CD14-positive monocyte (primary cell): ENCODE data around the gene STPG2. TPM values are rescaled to one million over a fixed set of nuclear protein-coding genes. Genes with fewer than 3 reads are reported as not detected.

Source experiments
- DNase-seq, 3 donors: peaks; one replicate each; pipeline ENCODE4 v3.0.0-alpha.2; 2011 to 2022
- H2AFZ ChIP-seq: 2 replicates; pipeline ENCODE4 v1.6.0; 2012; ENCODE audit warnings: mild to moderate bottlenecking, low read depth, low read length, inconsistent platforms; ENCODE audit not compliant: insufficient read depth, poor library complexity, severe bottlenecking
- H3K27ac ChIP-seq, 2 donors: 1 replicate in 1 of 2; 2 replicates in 1 of 2; pipeline ENCODE4 v1.5.1; 2012 to 2013; ENCODE audit warnings: low read length in 2 of 2, control low read depth in 1 of 2, inconsistent platforms in 1 of 2, low read depth in 1 of 2, mild to moderate bottlenecking in 1 of 2
- H3K27me3 ChIP-seq, 2 donors: one replicate each; pipeline versions ENCODE4 v1.6.0 to v1.6.1; 2011 to 2013; ENCODE audit warnings: low read length in 2 of 2; ENCODE audit not compliant: control insufficient read depth in 2 of 2, insufficient read depth in 2 of 2
- H3K36me3 ChIP-seq, 2 donors: replicated peaks in 1 of 2; 1 replicate in 1 of 2; 2 replicates in 1 of 2; pipeline versions ENCODE4 v1.5.1 to v1.6.1; 2012 to 2013; ENCODE audit warnings: low read length in 2 of 2, control low read depth in 1 of 2, inconsistent platforms in 1 of 2, mild to moderate bottlenecking in 1 of 2; ENCODE audit not compliant: insufficient read depth in 2 of 2, control insufficient read depth in 1 of 2
- H3K4me1 ChIP-seq, 2 donors: 1 replicate in 1 of 2; 2 replicates in 1 of 2; pipeline versions ENCODE4 v1.5.1 to v1.6.1; 2012 to 2013; ENCODE audit warnings: low read length in 2 of 2, control low read depth in 1 of 2, inconsistent platforms in 1 of 2, mild to moderate bottlenecking in 1 of 2, moderate library complexity in 1 of 2; ENCODE audit not compliant: insufficient read depth in 2 of 2, control insufficient read depth in 1 of 2
- H3K4me2 ChIP-seq: replicated peaks from 2 replicates; pipeline ENCODE3; 2012; ENCODE audit warnings: low read length, moderate library complexity, mild to moderate bottlenecking; ENCODE audit not compliant: poor library complexity, severe bottlenecking; ENCODE audit errors: extremely low read depth
- H3K4me3 ChIP-seq, 3 experiments: fragments of 200-600 bp in 1 of 3; sonication (generic) in 1 of 3; replicated peaks in 1 of 3; 1 replicate in 2 of 3; 2 replicates in 1 of 3; pipeline ENCODE4 v1.5.1; 2011 to 2013; ENCODE audit warnings: low read length in 3 of 3, mild to moderate bottlenecking in 3 of 3, control low read depth in 2 of 3, low read depth in 2 of 3, inconsistent platforms in 1 of 3, moderate library complexity in 1 of 3
- H3K79me2 ChIP-seq: 2 replicates; pipeline ENCODE4 v1.6.0; 2012; ENCODE audit warnings: mild to moderate bottlenecking, control low read depth, inconsistent platforms, low read length, moderate library complexity; ENCODE audit not compliant: insufficient read depth
- H3K9ac ChIP-seq: 2 replicates; pipeline ENCODE4 v1.6.0; 2017; ENCODE audit warnings: low read length, mild to moderate bottlenecking; ENCODE audit not compliant: insufficient read depth, poor library complexity, severe bottlenecking
- H3K9me3 ChIP-seq, 2 donors: replicated peaks in 1 of 2; 1 replicate in 1 of 2; 2 replicates in 1 of 2; pipeline versions ENCODE4 v1.5.1 to v1.6.1; 2012 to 2013; ENCODE audit warnings: low read length in 2 of 2, control low read depth in 1 of 2; ENCODE audit not compliant: control insufficient read depth in 1 of 2, insufficient read depth in 1 of 2
- H4K20me1 ChIP-seq: 2 replicates; pipeline ENCODE4 v1.6.0; 2012; ENCODE audit warnings: mild to moderate bottlenecking, low read length, control low read depth, moderate library complexity; ENCODE audit not compliant: insufficient read depth
- H3K27ac Mint-ChIP-seq, 7 donors: one replicate each; pipeline ENCODE4 v1.8.0; 2020; ENCODE audit warnings: mild to moderate bottlenecking in 7 of 7, mixed read lengths in 7 of 7, moderate library complexity in 6 of 7, inconsistent platforms in 2 of 7
- H3K27me3 Mint-ChIP-seq, 3 donors: one replicate each; pipeline ENCODE4 v1.8.0; 2021 to 2022; ENCODE audit warnings: low read depth in 3 of 3, mild to moderate bottlenecking in 3 of 3, mixed read lengths in 3 of 3, moderate library complexity in 3 of 3, inconsistent platforms in 1 of 3
- H3K36me3 Mint-ChIP-seq, 2 donors: one replicate each; pipeline ENCODE4 v1.8.0; 2020; ENCODE audit warnings: mixed read lengths in 2 of 2, inconsistent platforms in 1 of 2, mild to moderate bottlenecking in 1 of 2
- H3K4me1 Mint-ChIP-seq: one replicate; pipeline ENCODE4 v1.8.0; 2020; ENCODE audit warnings: mild to moderate bottlenecking, mixed read lengths
- H3K4me3 Mint-ChIP-seq, 2 donors: one replicate each; pipeline ENCODE4 v1.8.0; 2020; ENCODE audit warnings: mild to moderate bottlenecking in 2 of 2, mixed read lengths in 2 of 2, moderate library complexity in 1 of 2
- H3K9me3 Mint-ChIP-seq, 7 donors: one replicate each; pipeline ENCODE4 v1.8.0; 2020 to 2022; ENCODE audit warnings: mixed read lengths in 7 of 7, mild to moderate bottlenecking in 6 of 7, moderate library complexity in 6 of 7, inconsistent platforms in 2 of 7
- WGBS: methylation state at CpG from one replicate; pipeline ENCODE4 v1.1.5; 2013; ENCODE audit warnings: missing lambda C conversion rate; ENCODE audit not compliant: insufficient coverage; 5-methylcytosine and 5-hydroxymethylcytosine counted together
- intact Hi-C, 2 donors: fragments of 100-400 bp; cut with micrococcal nuclease; formaldehyde crosslinking; loops; one replicate each; pipeline versions ENCODE4 v1.15.0 to v1.15.1; 2023
- polyA plus RNA-seq, 3 donors: library from polyadenylated mRNA; depleted of rRNA in 1 of 3; unstranded in 2 of 3; stranded (reverse) in 1 of 3; fragments of 300-500 nt in 2 of 3; fragments of >200 nt in 1 of 3; fragmentation: Illumina TruSeq in 2 of 3; gene quantifications; 1 replicate in 2 of 3; 2 replicates in 1 of 3; pipeline ENCODE4 v1.2.3, GENCODE V29; 2012 to 2021
- TF ChIP-seq, protein P1 (sequence below): fragments of 200-600 bp; IDR thresholded peaks from one replicate; pipeline ENCODE4 v1.8.0; 2022; ENCODE audit warnings: antibody characterized with exemption, mild to moderate bottlenecking

Gene STPG2
- polyA plus RNA-seq, 3 donors = 0.04 TPM; not detected in 2

DNA sequence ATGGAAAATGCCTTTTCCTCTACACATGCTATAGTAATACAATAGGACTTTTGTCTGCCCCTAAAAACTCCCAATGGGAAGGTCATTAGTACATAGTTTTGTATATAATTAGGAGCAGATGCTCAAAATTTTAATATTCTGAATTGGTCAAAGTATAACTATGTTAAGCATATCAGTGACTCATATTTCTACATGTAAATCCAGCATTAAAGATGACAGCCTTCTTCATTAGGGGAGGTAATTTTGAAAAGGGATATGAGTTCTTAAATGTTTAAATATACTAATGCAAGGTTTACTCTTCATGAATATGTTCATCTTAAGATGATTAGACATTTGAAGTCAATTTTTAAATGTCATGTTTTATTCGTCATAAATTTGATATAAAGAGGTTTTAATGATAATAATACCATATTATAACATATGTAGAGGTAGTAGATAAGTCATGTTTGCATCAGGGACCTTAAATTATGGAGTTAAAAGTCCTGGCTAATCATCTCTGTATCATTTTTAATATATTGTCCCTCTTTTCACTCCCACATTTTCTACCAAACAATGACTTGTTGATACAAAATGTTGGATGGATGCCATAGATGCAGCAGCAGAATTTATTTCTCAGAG lies 218.8 kb downstream of the STPG2 start:
- intact Hi-C loops = no loop called here
- Mint-ChIP-seq H3K36me3 (no peaks in the 10 kb centered on the region), H3K27me3 (peaks cover 0 to 2% (median 0%) of the 10 kb centered on the region in 3 donors), H3K27ac (no peak overlapping the region), H3K9me3 (peaks cover 2 to 15% (median 4%) of the 10 kb centered on the region in 7 donors), H3K4me3 (no peak overlapping the region), H3K4me1 (no peaks in the 10 kb centered on the region)
- Histone ChIP-seq H3K36me3 (no peaks in the 10 kb centered on the region), H3K4me1 (no peaks in the 10 kb centered on the region), H4K20me1 (no peaks in the 10 kb centered on the region), H3K4me2 (no peak overlapping the region), H3K4me3 (no peak overlapping the region), H2AFZ (no peak overlapping the region), H3K27ac (no peak overlapping the region), H3K27me3 (no peaks in the 10 kb centered on the region), H3K9ac (no peak overlapping the region), H3K9me3 (peaks cover 0 to 5% of the 10 kb centered on the region in 2 donors), H3K79me2 (no peaks in the 10 kb centered on the region)
- no peak for DNase-seq
- no CpG with 5 or more reads among the region's 1 CpG for WGBS
- TF ChIP-seq, protein P1, sequence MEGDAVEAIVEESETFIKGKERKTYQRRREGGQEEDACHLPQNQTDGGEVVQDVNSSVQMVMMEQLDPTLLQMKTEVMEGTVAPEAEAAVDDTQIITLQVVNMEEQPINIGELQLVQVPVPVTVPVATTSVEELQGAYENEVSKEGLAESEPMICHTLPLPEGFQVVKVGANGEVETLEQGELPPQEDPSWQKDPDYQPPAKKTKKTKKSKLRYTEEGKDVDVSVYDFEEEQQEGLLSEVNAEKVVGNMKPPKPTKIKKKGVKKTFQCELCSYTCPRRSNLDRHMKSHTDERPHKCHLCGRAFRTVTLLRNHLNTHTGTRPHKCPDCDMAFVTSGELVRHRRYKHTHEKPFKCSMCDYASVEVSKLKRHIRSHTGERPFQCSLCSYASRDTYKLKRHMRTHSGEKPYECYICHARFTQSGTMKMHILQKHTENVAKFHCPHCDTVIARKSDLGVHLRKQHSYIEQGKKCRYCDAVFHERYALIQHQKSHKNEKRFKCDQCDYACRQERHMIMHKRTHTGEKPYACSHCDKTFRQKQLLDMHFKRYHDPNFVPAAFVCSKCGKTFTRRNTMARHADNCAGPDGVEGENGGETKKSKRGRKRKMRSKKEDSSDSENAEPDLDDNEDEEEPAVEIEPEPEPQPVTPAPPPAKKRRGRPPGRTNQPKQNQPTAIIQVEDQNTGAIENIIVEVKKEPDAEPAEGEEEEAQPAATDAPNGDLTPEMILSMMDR = no peak

DNA sequence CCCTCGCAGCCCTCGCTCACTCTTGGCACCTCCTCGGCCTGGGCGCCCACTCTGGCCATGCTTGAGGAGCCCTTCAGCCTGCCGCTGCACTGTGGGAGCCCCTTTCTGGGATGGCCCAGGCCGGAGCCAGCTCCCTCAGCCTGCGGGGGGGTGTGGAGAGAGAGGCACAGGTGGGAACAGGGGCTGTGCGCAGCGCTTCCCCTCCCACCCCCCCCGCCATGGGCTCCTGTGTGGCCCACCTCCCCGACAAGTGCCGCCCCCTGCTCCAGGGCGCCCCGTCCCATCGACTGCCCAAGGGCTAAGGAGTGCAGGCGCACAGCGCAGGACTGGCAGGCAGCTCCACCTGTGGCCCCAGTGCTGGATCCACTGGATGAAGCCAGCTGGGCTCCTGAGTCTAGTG lies 220.2 kb downstream of the STPG2 start:
- H3K9me3 ChIP-seq = peaks cover 0 to 5% of the 10 kb centered on the region in 2 donors
- peaks cover 0 to 15% (median 4%) of the 10 kb centered on the region in 7 donors for H3K9me3 Mint-ChIP-seq
- H3K9ac ChIP-seq = no peak overlapping the region
- H2AFZ ChIP-seq = no peak overlapping the region
- H3K4me2 ChIP-seq = no peak overlapping the region
- no peak overlapping the region for H3K4me3 Mint-ChIP-seq
- H3K79me2 ChIP-seq = no peaks in the 10 kb centered on the region
- H4K20me1 ChIP-seq = no peaks in the 10 kb centered on the region
- WGBS = 92% methylated on average over 10 of the region's 17 CpGs
- TF ChIP-seq, protein P1 = no peak
- no peaks in the 10 kb centered on the region for H3K36me3 ChIP-seq
- no peaks in the 10 kb centered on the region for H3K4me1 Mint-ChIP-seq
- no peaks in the 10 kb centered on the region for H3K36me3 Mint-ChIP-seq
- H3K4me1 ChIP-seq = no peaks in the 10 kb centered on the region
- H3K27me3 Mint-ChIP-seq = peaks cover 0 to 2% (median 0%) of the 10 kb centered on the region in 3 donors
- no peaks in the 10 kb centered on the region for H3K27me3 ChIP-seq
- intact Hi-C loops = no loop called here
- H3K27ac Mint-ChIP-seq = no peak overlapping the region
- H3K4me3 ChIP-seq = no peak overlapping the region
- H3K27ac ChIP-seq = no peak overlapping the region
- DNase-seq = no peak
